SK-N-SH treated with all-trans-retinoic acid at 6 μM for 48 hours (cell line): ENCODE data around the gene PRR5.

Experiments
- BACH2 ChIP-seq: fragments of 250-450 bp; sonication (Bioruptor Pico); IDR thresholded peaks from 2 replicates; pipeline ENCODE4 v1.9.0; 2021; ENCODE audit warnings: mild to moderate bottlenecking, borderline replicate concordance
- CSRNP3 ChIP-seq: fragments of 250-450 bp; sonication (Bioruptor Pico); IDR thresholded peaks from 2 replicates; pipeline ENCODE4 v1.5.1; 2021; ENCODE audit warnings: mild to moderate bottlenecking, moderate library complexity
- POU6F1 ChIP-seq: fragments of 250-450 bp; sonication (Bioruptor Pico); IDR thresholded peaks from 2 replicates; pipeline ENCODE4 v1.8.0; 2021; ENCODE audit warnings: low read depth, mild to moderate bottlenecking, moderate library complexity, borderline replicate concordance
- ZC3H10 ChIP-seq: fragments of 250-450 bp; sonication (Bioruptor Pico); IDR thresholded peaks from 2 replicates; pipeline ENCODE4 v1.5.1; 2021; ENCODE audit warnings: mild to moderate bottlenecking, moderate library complexity
- ZNF565 ChIP-seq: fragments of 450-650 bp; formaldehyde crosslinking; conservative IDR thresholded peaks from 2 replicates; pipeline ENCODE4 v1.5.0; 2020; ENCODE audit warnings: low read depth, mild to moderate bottlenecking, moderate library complexity

- no peak for TF ChIP-seq BACH2 (CRISPR knock-in tag)
- no peak for TF ChIP-seq POU6F1 (CRISPR knock-in tag)
- no peak for TF ChIP-seq ZNF565 (CRISPR knock-in tag)
- no peak for TF ChIP-seq CSRNP3 (CRISPR knock-in tag)
- TF ChIP-seq ZC3H10, result no peak
Observed at GRCh38 chr22:44752285-44753188, 50.5 kb downstream of the PRR5 start, which contains the start of gene ARHGAP8.
